Panc1 (cell line): ENCODE results near the gene WDR7. TPM values are rescaled to one million over a fixed set of nuclear protein-coding genes. Genes with fewer than 3 reads are reported as not detected.

Experiments used
- ATAC-seq: fragments of 200-7000 bp; cut with Tn5 transposase; 2 replicates; pipeline ENCODE4 v1.9.1; 2020; ENCODE audit warnings: mild to moderate bottlenecking, moderate library complexity
- BruUV-seq: library from RNA; stranded (reverse); fragments of 400-500 nt; replicated peaks from 2 replicates; lab custom pipeline; 2021; lab: Mats Ljungman, UMichigan
- CTCF ChIA-PET: fragments of 300-600 bp; sonication (Branson Sonifier 250); formaldehyde crosslinking; loops from one replicate; lab custom pipeline; 2022; ENCODE audit warnings: antibody characterized with exemption; lab: Charles Lee
- POLR2A ChIA-PET: fragments of 300-600 bp; sonication (Branson Sonifier 250); formaldehyde crosslinking; loops from one replicate; lab custom pipeline; 2022; ENCODE audit warnings: antibody characterized with exemption; lab: Charles Lee
- DNase-seq: peaks from one replicate; pipeline ENCODE4 v3.0.0-alpha.2; 2010; ENCODE audit warnings: low read depth, low spot score
- H3K27ac ChIP-seq: 2 replicates; pipeline ENCODE4 v1.5.1; 2011; ENCODE audit warnings: mild to moderate bottlenecking, low read length, inconsistent platforms
- H3K27me3 ChIP-seq: fragments of 200-500 bp; sonication (Bioruptor generic); 2 replicates; pipeline ENCODE4 v1.6.0; 2014; ENCODE audit warnings: low read length, inconsistent platforms; ENCODE audit not compliant: control insufficient read depth, insufficient read depth
- H3K36me3 ChIP-seq: fragments of 200-500 bp; sonication (Bioruptor generic); 2 replicates; pipeline ENCODE4 v1.5.1; 2014; ENCODE audit warnings: inconsistent platforms, mild to moderate bottlenecking, low read length, moderate library complexity; ENCODE audit not compliant: control insufficient read depth, insufficient read depth
- H3K4me1 ChIP-seq: 2 replicates; pipeline ENCODE4 v1.5.1; 2011; ENCODE audit warnings: inconsistent platforms, mild to moderate bottlenecking, low read length, moderate library complexity; ENCODE audit not compliant: control insufficient read depth, insufficient read depth
- H3K4me3 ChIP-seq, 2 experiments: 2 replicates each; pipeline ENCODE4 v1.5.1; 2011 to 2012; ENCODE audit warnings: low read depth in 2 of 2, low read length in 2 of 2, mild to moderate bottlenecking in 2 of 2, inconsistent platforms in 1 of 2, moderate library complexity in 1 of 2
- H3K9me3 ChIP-seq: fragments of 200-500 bp; sonication (Bioruptor generic); 2 replicates; pipeline ENCODE4 v1.5.1; 2014; ENCODE audit warnings: low read depth, mild to moderate bottlenecking, inconsistent platforms, low read length, moderate library complexity; ENCODE audit not compliant: control insufficient read depth, insufficient read depth
- CTCF ChIP-seq: fragments of 450-650 bp; IDR thresholded peaks from 2 replicates; pipeline ENCODE4 v1.5.1; 2017; ENCODE audit warnings: mild to moderate bottlenecking
- POLR2AphosphoS5 ChIP-seq: IDR thresholded peaks from 2 replicates; pipeline ENCODE4 v1.6.1; 2012; ENCODE audit warnings: mild to moderate bottlenecking, low read depth, low read length, moderate library complexity
- SIN3A ChIP-seq: IDR thresholded peaks from 2 replicates; pipeline ENCODE4 v1.6.1; 2012; ENCODE audit warnings: low read depth, mild to moderate bottlenecking, low read length, moderate library complexity, borderline replicate concordance; ENCODE audit not compliant: insufficient read depth
- TCF7L2 ChIP-seq: IDR thresholded peaks from 2 replicates; pipeline ENCODE4 v1.6.1; 2011; ENCODE audit warnings: mild to moderate bottlenecking, low read depth, low read length, inconsistent platforms
- in situ Hi-C: cut with HindIII; loops from 2 replicates; pipeline ENCODE4 v1.10.0; 2016; ENCODE audit warnings: low sequenced_read_pairs, low pct_unique_long_range_greater_than_20kb
- intact Hi-C: fragments of 100-400 bp; cut with micrococcal nuclease; formaldehyde crosslinking; loops from one replicate; pipeline ENCODE4 v1.10.0; 2022; ENCODE audit not compliant: unreplicated experiment
- total RNA-seq: library from RNA; stranded (reverse); gene quantifications from one replicate; pipeline ENCODE4 v1.2.1, GENCODE V29; 2021; ENCODE audit not compliant: unreplicated experiment
- TF ChIP-seq, protein P1 (sequence below), 2 experiments: IDR thresholded peaks; 2 replicates each; pipeline ENCODE4 v1.6.1; 2011 to 2012; ENCODE audit warnings: low read depth in 2 of 2, control low read depth in 1 of 2, low read length in 1 of 2, mild to moderate bottlenecking in 1 of 2, moderate library complexity in 1 of 2; ENCODE audit not compliant: insufficient read depth in 1 of 2

WDR7 gene
- total RNA-seq, 1 experiment from 2014 or later, result 12.3 TPM

GRCh38 chr18:56741685-56742084 is 90.5 kb downstream of the WDR7 start:
- no peaks in the 10 kb centered on the region for H3K4me1 ChIP-seq
- in situ Hi-C loops (no loop called here), intact Hi-C loops (no loop called here)
- no peak overlapping the region for H3K27ac ChIP-seq
- H3K9me3 ChIP-seq, result no peaks in the 10 kb centered on the region
- ChIA-PET CTCF (no interaction called here), POLR2A (no interaction called here)
- ATAC-seq (no peak), DNase-seq (no peak)
- TF ChIP-seq SIN3A (no peak), POLR2AphosphoS5 (no peak), CTCF (no peak), TCF7L2 (no peak)
- TF ChIP-seq, protein P1, sequence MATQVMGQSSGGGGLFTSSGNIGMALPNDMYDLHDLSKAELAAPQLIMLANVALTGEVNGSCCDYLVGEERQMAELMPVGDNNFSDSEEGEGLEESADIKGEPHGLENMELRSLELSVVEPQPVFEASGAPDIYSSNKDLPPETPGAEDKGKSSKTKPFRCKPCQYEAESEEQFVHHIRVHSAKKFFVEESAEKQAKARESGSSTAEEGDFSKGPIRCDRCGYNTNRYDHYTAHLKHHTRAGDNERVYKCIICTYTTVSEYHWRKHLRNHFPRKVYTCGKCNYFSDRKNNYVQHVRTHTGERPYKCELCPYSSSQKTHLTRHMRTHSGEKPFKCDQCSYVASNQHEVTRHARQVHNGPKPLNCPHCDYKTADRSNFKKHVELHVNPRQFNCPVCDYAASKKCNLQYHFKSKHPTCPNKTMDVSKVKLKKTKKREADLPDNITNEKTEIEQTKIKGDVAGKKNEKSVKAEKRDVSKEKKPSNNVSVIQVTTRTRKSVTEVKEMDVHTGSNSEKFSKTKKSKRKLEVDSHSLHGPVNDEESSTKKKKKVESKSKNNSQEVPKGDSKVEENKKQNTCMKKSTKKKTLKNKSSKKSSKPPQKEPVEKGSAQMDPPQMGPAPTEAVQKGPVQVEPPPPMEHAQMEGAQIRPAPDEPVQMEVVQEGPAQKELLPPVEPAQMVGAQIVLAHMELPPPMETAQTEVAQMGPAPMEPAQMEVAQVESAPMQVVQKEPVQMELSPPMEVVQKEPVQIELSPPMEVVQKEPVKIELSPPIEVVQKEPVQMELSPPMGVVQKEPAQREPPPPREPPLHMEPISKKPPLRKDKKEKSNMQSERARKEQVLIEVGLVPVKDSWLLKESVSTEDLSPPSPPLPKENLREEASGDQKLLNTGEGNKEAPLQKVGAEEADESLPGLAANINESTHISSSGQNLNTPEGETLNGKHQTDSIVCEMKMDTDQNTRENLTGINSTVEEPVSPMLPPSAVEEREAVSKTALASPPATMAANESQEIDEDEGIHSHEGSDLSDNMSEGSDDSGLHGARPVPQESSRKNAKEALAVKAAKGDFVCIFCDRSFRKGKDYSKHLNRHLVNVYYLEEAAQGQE (IDR thresholded peaks at IDR 0.05; ENCODE audit: insufficient read depth in 1 of 2, low read depth in 2 of 2, low read length in 1 of 2), result no peak
- H3K36me3 ChIP-seq, result no peaks in the 10 kb centered on the region
- no peaks in the 10 kb centered on the region for H3K27me3 ChIP-seq
- no TSS peak for BruUV-seq
- H3K4me3 ChIP-seq, result no peak overlapping the region

DNA sequence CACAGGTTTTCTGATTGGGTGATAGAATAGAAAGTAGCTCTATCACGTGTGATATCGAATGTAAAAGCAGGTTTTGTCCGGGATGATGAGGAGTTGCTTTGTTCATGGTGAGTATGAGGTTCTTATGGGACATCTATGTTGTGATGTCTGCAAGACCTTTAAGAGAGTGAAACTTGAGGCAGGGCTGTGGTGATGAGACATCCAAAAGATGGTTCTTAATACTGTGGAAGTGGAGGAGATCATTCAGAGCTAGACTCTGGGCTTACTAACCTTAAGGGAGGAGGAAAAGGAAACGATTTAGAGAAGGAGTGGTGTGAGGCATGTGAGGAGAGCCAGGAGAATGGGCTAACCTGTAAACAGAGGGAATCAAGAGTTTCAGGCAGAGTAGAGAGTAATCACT is 92.0 kb downstream of the WDR7 start:
- in situ Hi-C loops, result no loop called here
- no peak overlapping the region for H3K4me3 ChIP-seq
- no peak for DNase-seq
- no peaks in the 10 kb centered on the region for H3K36me3 ChIP-seq
- no peaks in the 10 kb centered on the region for H3K27me3 ChIP-seq
- no peak overlapping the region for H3K27ac ChIP-seq
- ChIA-PET CTCF (no interaction called here), POLR2A (no interaction called here)
- no peaks in the 10 kb centered on the region for H3K4me1 ChIP-seq
- TF ChIP-seq, protein P1 (IDR thresholded peaks at IDR 0.05; ENCODE audit: insufficient read depth in 1 of 2, low read depth in 2 of 2, low read length in 1 of 2), result no peak
- TF ChIP-seq TCF7L2 (no peak), CTCF (no peak), SIN3A (no peak), POLR2AphosphoS5 (no peak)
- no peak for ATAC-seq
- intact Hi-C loops, result no loop called here
- TSS peak; percentile 58 for BruUV-seq
- no peaks in the 10 kb centered on the region for H3K9me3 ChIP-seq
